Thyroid gland (tissue), 4 donors: ENCODE data around the gene LIFR. TPM values are rescaled to one million over a fixed set of nuclear protein-coding genes. Genes with fewer than 3 reads are reported as not detected.

ENCODE experiments used
- DNase-seq, 2 donors: peaks; one replicate each; pipeline ENCODE4 v3.0.0-alpha.2; 2019
- H3K27ac ChIP-seq, 3 donors: fragments of 200-600 bp; sonication (generic); 1 replicate in 2 of 3; 2 replicates in 1 of 3; pipeline ENCODE4 v1.5.1; 2016 to 2019; ENCODE audit warnings: mild to moderate bottlenecking in 1 of 3, moderate library complexity in 1 of 3
- H3K27me3 ChIP-seq: fragments of 200-600 bp; sonication (generic); one replicate; pipeline ENCODE4 v1.5.1; 2019
- H3K36me3 ChIP-seq, 2 donors: fragments of 200-600 bp; sonication (generic); one replicate each; pipeline ENCODE4 v1.5.1; 2016 to 2019
- H3K4me1 ChIP-seq, 2 donors: fragments of 200-600 bp; sonication (generic); one replicate each; pipeline ENCODE4 v1.5.1; 2017 to 2019
- H3K4me3 ChIP-seq, 3 donors: fragments of 200-600 bp; sonication (generic); replicated peaks in 1 of 3; 1 replicate in 2 of 3; 2 replicates in 1 of 3; pipeline ENCODE4 v1.5.1; 2016; ENCODE audit warnings: mild to moderate bottlenecking in 1 of 3
- H3K9me3 ChIP-seq: fragments of 200-600 bp; sonication (generic); one replicate; pipeline ENCODE4 v1.5.1; 2017
- CTCF ChIP-seq, 6 experiments: fragments of 200-600 bp in 3 of 6; fragments of 450-650 bp in 3 of 6; sonication (generic) in 3 of 6; IDR thresholded peaks; one replicate each; pipeline ENCODE4 v1.5.1; 2016 to 2019; ENCODE audit warnings: antibody characterized with exemption in 6 of 6, mild to moderate bottlenecking in 2 of 6, inconsistent platforms in 1 of 6, moderate library complexity in 1 of 6
- POLR2A ChIP-seq, 2 donors: fragments of 450-650 bp; IDR thresholded peaks; one replicate each; pipeline ENCODE4 v1.6.1; 2017; ENCODE audit warnings: antibody characterized with exemption in 2 of 2, mild to moderate bottlenecking in 2 of 2, moderate library complexity in 1 of 2
- WGBS, 2 donors: methylation state at CpG; one replicate each; pipeline ENCODE4 v1.1.5; 2017; 5-methylcytosine and 5-hydroxymethylcytosine counted together
- intact Hi-C: fragments of 100-400 bp; cut with DNase I; formaldehyde crosslinking; loops from one replicate; pipeline ENCODE4 v1.15.1; 2023
- total RNA-seq, 4 donors: library from RNA; depleted of rRNA; stranded (reverse); fragments of >200 nt; gene quantifications; one replicate each; pipeline ENCODE4 v1.2.3, GENCODE V29; 2016

The LIFR gene
- total RNA-seq, 4 donors from 2014 or later, result 172 to 446 (median 233) TPM

- 85 to 86% methylated on average over 2 of the region's 2 CpGs for WGBS, 2 donors
- Histone ChIP-seq H3K4me3 (no peak overlapping the region), H3K9me3 (no peaks in the 10 kb centered on the region), H3K4me1 (no peaks in the 10 kb centered on the region), H3K27me3 (no peaks in the 10 kb centered on the region), H3K27ac (no peak overlapping the region), H3K36me3 (no peaks in the 10 kb centered on the region)
- intact Hi-C loops, result no loop called here
- DNase-seq, result no peak
- TF ChIP-seq POLR2A (IDR thresholded peaks at IDR 0.05) (no peak), CTCF (IDR thresholded peaks at IDR 0.05) (no peak)
Observed at GRCh38 chr5:38590838-38591522, 34.5 kb upstream of the LIFR start.

- H3K27ac ChIP-seq, result no peak overlapping the region
- no peak overlapping the region for H3K4me3 ChIP-seq
- intact Hi-C loops, result no loop called here
- H3K4me1 ChIP-seq, result no peaks in the 10 kb centered on the region
- H3K36me3 ChIP-seq, result no peaks in the 10 kb centered on the region
- no peaks in the 10 kb centered on the region for H3K27me3 ChIP-seq
- DNase-seq, result no peak
- WGBS, 2 donors, result 73 to 77% methylated on average over 4 of the region's 4 CpGs
- TF ChIP-seq POLR2A (IDR thresholded peaks at IDR 0.05) (no peak), CTCF (IDR thresholded peaks at IDR 0.05) (no peak)
- H3K9me3 ChIP-seq, result no peaks in the 10 kb centered on the region
Observed at GRCh38 chr5:38589629-38590028, 33.2 kb upstream of the LIFR start.

GRCh38 chr5:38585816-38586215 is 29.4 kb upstream of the LIFR start:
- DNase-seq, result no peak
- intact Hi-C loops, result no loop called here
- TF ChIP-seq POLR2A (IDR thresholded peaks at IDR 0.05), result no peak
- TF ChIP-seq CTCF (IDR thresholded peaks at IDR 0.05), result no peak
- no peaks in the 10 kb centered on the region for H3K4me1 ChIP-seq
- H3K27me3 ChIP-seq, result no peaks in the 10 kb centered on the region
- H3K4me3 ChIP-seq, result no peak overlapping the region
- H3K27ac ChIP-seq, result no peak overlapping the region
- no peaks in the 10 kb centered on the region for H3K36me3 ChIP-seq
- H3K9me3 ChIP-seq, result no peaks in the 10 kb centered on the region
- 84 to 91% methylated on average over 6 of the region's 6 CpGs for WGBS, 2 donors

GRCh38 chr5:38583500-38583899 is 27.1 kb upstream of the LIFR start:
- H3K27ac ChIP-seq, result no peak overlapping the region
- WGBS, 2 donors, result 87 to 91% methylated on average over 1 of the region's 1 CpG
- no peaks in the 10 kb centered on the region for H3K9me3 ChIP-seq
- no peaks in the 10 kb centered on the region for H3K4me1 ChIP-seq
- no peak for DNase-seq
- H3K4me3 ChIP-seq, result no peak overlapping the region
- TF ChIP-seq CTCF (IDR thresholded peaks at IDR 0.05) (no peak), POLR2A (IDR thresholded peaks at IDR 0.05) (no peak)
- no peaks in the 10 kb centered on the region for H3K27me3 ChIP-seq
- no peaks in the 10 kb centered on the region for H3K36me3 ChIP-seq
- intact Hi-C loops, result no loop called here

- intact Hi-C loops, result no loop called here
- no peaks in the 10 kb centered on the region for H3K9me3 ChIP-seq
- DNase-seq, result no peak
- peaks cover 0 to under 1% of the 10 kb centered on the region in 2 donors for H3K4me1 ChIP-seq
- no peak overlapping the region for H3K4me3 ChIP-seq
- no peaks in the 10 kb centered on the region for H3K27me3 ChIP-seq
- WGBS, 2 donors, result 73 to 83% methylated on average over 5 of the region's 5 CpGs
- H3K36me3 ChIP-seq, result no peaks in the 10 kb centered on the region
- TF ChIP-seq CTCF (IDR thresholded peaks at IDR 0.05), result no peak
- no peak for TF ChIP-seq POLR2A (IDR thresholded peaks at IDR 0.05)
- no peak overlapping the region for H3K27ac ChIP-seq
Observed at GRCh38 chr5:38582975-38583319, 26.5 kb upstream of the LIFR start.
